Epithelial cell of alveolus of lung (primary cell): Measurements from ENCODE around the gene ACOT12. TPM values are rescaled to one million over a fixed set of nuclear protein-coding genes. Genes with fewer than 3 reads are reported as not detected.

ENCODE experiments used
- total RNA-seq: library from RNA; depleted of rRNA; stranded (reverse); fragments of >200 nt; gene quantifications from 2 replicates; pipeline ENCODE4 v1.2.1, GENCODE V29; 2015

The ACOT12 gene
- not detected in 2 replicates for total RNA-seq

GRCh38 chr5:81393783-81394718 lies at the start of gene ACOT12:
TSS of gene ACOT12 (minus strand) at chr5:81394134. CDS start at chr5:81394114, 20 bp downstream.

GRCh38 chr5:81301271-81302015 lies 92.5 kb downstream of the ACOT12 start, which contains the start of gene ZCCHC9:
TSS of gene ZCCHC9 (plus strand) at chr5:81301587. CDS start at chr5:81304758, 3,171 bp downstream.

Other genes starting within 250 kb of the ACOT12 start
- 1.6 TPM in 1 of 2 replicates, not detected in the other for gene CKMT2, start 160.8 kb downstream of the ACOT12 start, total RNA-seq
- 18.6 and 20.6 TPM in 2 replicates for gene ZCCHC9, start 92.5 kb downstream of the ACOT12 start, total RNA-seq